Hepatic stellate cell (primary cell): ENCODE measurements around the gene CHCHD4.
A peak's percentile ranks its signal among the peaks of the same experiment; 100 is the strongest.

Experiments used
- DNase-seq: peaks from one replicate; pipeline ENCODE4 v3.0.0; 2011; ENCODE audit warnings: low spot score

The CHCHD4 gene

GRCh38 chr3:14148041-14148985 is 23.6 kb upstream of the CHCHD4 start:
- no peak for DNase-seq

DNA sequence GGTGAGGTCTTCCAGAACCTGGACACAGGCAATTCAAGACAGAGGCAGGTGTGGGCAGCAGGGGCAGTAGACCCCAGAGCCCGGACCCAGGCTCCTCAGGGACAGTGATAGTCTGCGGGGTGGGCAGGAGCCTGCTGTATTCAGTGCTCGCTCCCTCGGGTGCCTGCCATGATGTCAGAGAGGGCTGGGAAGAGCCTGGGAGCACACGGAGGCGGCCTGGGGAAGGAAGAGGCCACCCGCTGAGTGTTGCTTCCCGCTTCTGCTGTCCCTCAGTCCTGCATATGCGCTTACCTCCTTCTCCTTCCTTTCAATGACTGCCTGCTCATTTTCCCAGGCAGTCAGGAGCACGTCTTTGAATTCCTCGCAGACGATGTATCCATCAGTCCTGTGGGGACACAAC is 22.9 kb upstream of the CHCHD4 start:
- DNase-seq, result no peak

GRCh38 chr3:14147066-14147435 is 22.4 kb upstream of the CHCHD4 start:
- DNase-seq, result no peak

DNA sequence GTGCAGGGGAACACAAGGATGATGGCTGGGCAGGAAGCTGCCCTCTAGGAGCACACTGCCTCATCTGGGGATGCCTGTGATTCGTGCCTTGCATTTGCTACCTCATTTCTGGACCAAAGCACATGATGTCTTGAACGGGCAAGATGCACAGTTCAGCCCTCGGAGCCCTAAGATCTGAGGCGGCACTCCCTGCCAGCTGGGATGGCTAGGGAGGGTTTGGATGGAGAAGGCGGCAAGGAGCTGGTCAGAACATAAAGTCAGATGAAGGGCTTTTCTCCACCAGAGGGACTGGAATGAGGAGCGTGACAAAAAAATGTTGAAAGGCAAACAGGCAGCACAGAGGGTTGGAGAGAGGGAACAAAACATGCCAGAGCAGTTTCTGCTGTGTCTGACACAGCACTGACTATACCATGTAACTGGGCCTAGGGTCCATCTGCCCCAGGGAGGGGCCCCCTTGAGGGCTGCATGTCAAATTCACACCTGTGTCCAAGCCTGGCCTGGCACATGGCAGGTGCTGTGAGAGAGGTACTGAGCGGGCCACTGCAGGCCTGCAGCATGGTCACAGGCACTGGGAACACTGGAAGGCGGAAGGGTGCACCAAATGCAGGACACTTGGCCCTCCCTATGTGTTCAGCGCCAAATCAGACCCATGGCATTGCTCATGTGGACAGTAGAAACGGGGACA is 21.9 kb upstream of the CHCHD4 start:
- DNase-seq, result no peak

GRCh38 chr3:14145670-14146380 is 21.2 kb upstream of the CHCHD4 start:
- DNase-seq, result no peak

- peak; percentile 51 for DNase-seq
Measured at GRCh38 chr3:14145236-14145635, 20.6 kb upstream of the CHCHD4 start.

GRCh38 chr3:14144423-14145075 is 19.9 kb upstream of the CHCHD4 start:
- peak; percentile 97 for DNase-seq

- DNase-seq, result peak; percentile 93
Measured at GRCh38 chr3:14143271-14144225, 18.9 kb upstream of the CHCHD4 start.

GRCh38 chr3:14142567-14143270 is 18.0 kb upstream of the CHCHD4 start:
- DNase-seq, result no peak

GRCh38 chr3:14141602-14142341 is 17.1 kb upstream of the CHCHD4 start:
- DNase-seq, result no peak

GRCh38 chr3:14141144-14141543 is 16.5 kb upstream of the CHCHD4 start:
- DNase-seq, result no peak

DNA sequence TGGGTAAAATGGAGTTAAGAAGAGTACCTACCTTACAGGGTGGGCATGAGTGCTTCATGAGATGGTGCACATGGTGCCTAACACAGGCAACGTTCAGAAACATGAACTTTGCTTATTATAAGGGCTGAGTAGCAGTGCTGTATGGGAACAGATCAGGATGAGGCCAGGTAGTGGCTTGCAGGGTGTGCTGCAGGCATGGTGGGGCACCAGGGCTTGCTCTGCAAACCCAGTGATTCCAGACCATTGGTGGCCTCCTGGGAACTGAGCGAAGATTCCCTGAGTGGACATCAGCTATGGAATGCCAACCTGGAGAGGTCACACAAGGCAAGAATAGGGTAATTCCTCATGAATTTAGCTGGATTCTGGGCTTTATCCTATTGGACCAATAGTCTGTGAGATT is 16.0 kb upstream of the CHCHD4 start:
- no peak for DNase-seq

- DNase-seq, result no peak
Measured at GRCh38 chr3:14139771-14140170, 15.1 kb upstream of the CHCHD4 start.

DNA sequence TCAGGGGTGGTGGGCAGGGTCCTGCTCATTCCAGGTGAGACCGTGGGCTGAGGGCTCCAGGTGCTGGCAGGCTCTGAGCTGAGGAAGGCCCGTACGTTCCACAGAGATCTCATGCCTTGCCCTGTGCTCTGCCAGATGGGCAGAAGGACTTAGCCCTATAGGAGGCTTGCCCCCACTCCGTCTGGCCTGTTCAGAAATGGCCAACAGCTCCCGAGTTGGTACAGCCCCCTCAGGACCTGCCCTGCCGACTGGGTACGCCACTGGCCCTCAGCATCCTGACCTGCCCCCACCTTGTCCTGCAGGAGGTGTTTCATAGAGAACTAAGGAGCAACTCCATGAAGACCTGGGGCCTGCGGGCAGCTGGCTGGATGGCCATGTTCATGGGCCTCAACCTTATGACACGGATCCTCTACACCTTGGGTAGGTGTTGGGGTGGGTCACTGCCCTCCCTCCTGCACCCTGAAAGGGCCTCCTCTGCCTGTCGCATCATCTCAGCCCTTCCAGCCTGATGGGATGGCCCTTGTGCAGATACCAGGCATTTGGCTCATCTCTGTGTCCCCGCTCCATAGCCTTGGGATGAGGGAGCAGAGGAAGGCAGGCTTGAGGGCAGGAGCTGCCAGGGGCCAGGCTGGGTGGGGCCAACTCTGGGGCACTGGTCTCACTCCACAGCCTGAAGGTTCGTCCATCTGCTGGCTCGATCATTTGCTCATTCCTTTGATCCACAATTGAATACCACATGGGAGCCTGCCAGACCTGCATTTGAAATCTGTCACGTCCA is 14.4 kb upstream of the CHCHD4 start:
- no peak for DNase-seq

- DNase-seq, result no peak
Measured at GRCh38 chr3:14138109-14138877, 13.6 kb upstream of the CHCHD4 start.

GRCh38 chr3:14137445-14137844 is 12.8 kb upstream of the CHCHD4 start:
- DNase-seq, result no peak

DNA sequence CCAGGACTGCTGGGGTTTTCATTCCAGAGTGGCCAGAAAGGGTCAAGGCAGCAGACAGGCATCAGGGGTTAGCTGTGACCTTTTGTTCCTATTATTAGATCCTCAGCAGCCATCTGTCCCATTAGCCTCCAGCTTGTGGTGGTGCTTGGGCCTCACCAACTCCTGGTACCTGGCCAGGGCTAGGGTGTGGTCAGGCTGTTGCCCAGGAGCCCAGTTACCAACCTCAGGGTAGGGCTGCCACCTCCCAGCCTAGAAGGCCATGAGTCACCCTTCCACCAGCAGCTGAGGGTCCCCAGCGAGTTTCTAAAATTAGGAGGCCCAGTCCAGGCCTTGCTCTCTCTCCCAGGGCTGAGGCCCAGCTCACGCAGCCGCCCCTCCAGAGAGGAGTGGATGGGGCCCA is 12.3 kb upstream of the CHCHD4 start:
- no peak for DNase-seq

- DNase-seq, result no peak
Measured at GRCh38 chr3:14135581-14135980, 10.9 kb upstream of the CHCHD4 start.
